B cell (primary cell): ENCODE data around the gene TYW1B.

Source experiments
- CTCF ChIP-seq: fragments of 200-600 bp; IDR thresholded peaks from one replicate; pipeline ENCODE4 v1.8.0; 2022; ENCODE audit warnings: antibody characterized with exemption, mild to moderate bottlenecking
- EZH2 ChIP-seq: IDR thresholded peaks from 2 replicates; pipeline ENCODE4 v1.6.1; 2012; ENCODE audit warnings: borderline replicate concordance, low read depth, mild to moderate bottlenecking, moderate library complexity, low read length; ENCODE audit not compliant: insufficient read depth, poor library complexity, severe bottlenecking

GRCh38 chr7:72751378-72751777, 76.6 kb downstream of the TYW1B start:
- no peak for TF ChIP-seq EZH2
- no peak for TF ChIP-seq CTCF
